ENCODE results near the gene PTPMT1.

- TF ChIP-seq, protein P1, sequence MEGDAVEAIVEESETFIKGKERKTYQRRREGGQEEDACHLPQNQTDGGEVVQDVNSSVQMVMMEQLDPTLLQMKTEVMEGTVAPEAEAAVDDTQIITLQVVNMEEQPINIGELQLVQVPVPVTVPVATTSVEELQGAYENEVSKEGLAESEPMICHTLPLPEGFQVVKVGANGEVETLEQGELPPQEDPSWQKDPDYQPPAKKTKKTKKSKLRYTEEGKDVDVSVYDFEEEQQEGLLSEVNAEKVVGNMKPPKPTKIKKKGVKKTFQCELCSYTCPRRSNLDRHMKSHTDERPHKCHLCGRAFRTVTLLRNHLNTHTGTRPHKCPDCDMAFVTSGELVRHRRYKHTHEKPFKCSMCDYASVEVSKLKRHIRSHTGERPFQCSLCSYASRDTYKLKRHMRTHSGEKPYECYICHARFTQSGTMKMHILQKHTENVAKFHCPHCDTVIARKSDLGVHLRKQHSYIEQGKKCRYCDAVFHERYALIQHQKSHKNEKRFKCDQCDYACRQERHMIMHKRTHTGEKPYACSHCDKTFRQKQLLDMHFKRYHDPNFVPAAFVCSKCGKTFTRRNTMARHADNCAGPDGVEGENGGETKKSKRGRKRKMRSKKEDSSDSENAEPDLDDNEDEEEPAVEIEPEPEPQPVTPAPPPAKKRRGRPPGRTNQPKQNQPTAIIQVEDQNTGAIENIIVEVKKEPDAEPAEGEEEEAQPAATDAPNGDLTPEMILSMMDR (IDR thresholded peaks at IDR 0.05): no peak
- TF ChIP-seq ZFX (IDR thresholded peaks at IDR 0.05; ENCODE audit: borderline replicate concordance): no peak
Measured at GRCh38 chr11:47609675-47610074, 44.3 kb downstream of the PTPMT1 start.

All from 22Rv1 (cell line).